HUES6 (cell line): ENCODE data around the gene DPT.

Experiments used
- H3K27ac ChIP-seq: 2 replicates; pipeline ENCODE4 v1.7.0; 2013; ENCODE audit warnings: low read depth, mild to moderate bottlenecking, low read length, inconsistent platforms
- H3K27me3 ChIP-seq: 2 replicates; pipeline ENCODE4 v1.6.1; 2013; ENCODE audit warnings: low read length; ENCODE audit not compliant: control insufficient read depth, insufficient read depth
- H3K36me3 ChIP-seq: 2 replicates; pipeline ENCODE4 v1.6.1; 2013; ENCODE audit warnings: low read length; ENCODE audit not compliant: control insufficient read depth, insufficient read depth
- H3K4me1 ChIP-seq: 2 replicates; pipeline ENCODE4 v1.6.1; 2013; ENCODE audit warnings: low read length; ENCODE audit not compliant: control insufficient read depth, insufficient read depth
- H3K4me3 ChIP-seq: 2 replicates; pipeline ENCODE4 v1.5.1; 2013; ENCODE audit warnings: low read depth, low read length
- H3K9ac ChIP-seq: one replicate; pipeline ENCODE4 v1.6.1; 2013; ENCODE audit warnings: mild to moderate bottlenecking, low read length
- H3K9me3 ChIP-seq: 2 replicates; pipeline ENCODE4 v1.6.1; 2013; ENCODE audit warnings: low read depth, low read length; ENCODE audit not compliant: control insufficient read depth, insufficient read depth

The DPT gene

GRCh38 chr1:168720839-168721238 is 8.2 kb downstream of the DPT start:
- H3K9ac ChIP-seq, result no peak overlapping the region
- H3K4me1 ChIP-seq, result no peaks in the 10 kb centered on the region
- H3K4me3 ChIP-seq, result no peak overlapping the region
- H3K9me3 ChIP-seq, result no peaks in the 10 kb centered on the region
- H3K27ac ChIP-seq, result no peak overlapping the region
- H3K27me3 ChIP-seq, result no peaks in the 10 kb centered on the region
- no peaks in the 10 kb centered on the region for H3K36me3 ChIP-seq

GRCh38 chr1:168719306-168720111 is 9.5 kb downstream of the DPT start:
- H3K27ac ChIP-seq, result no peak overlapping the region
- H3K27me3 ChIP-seq, result no peaks in the 10 kb centered on the region
- H3K9ac ChIP-seq, result no peak overlapping the region
- H3K36me3 ChIP-seq, result no peaks in the 10 kb centered on the region
- H3K4me1 ChIP-seq, result no peaks in the 10 kb centered on the region
- no peak overlapping the region for H3K4me3 ChIP-seq
- no peaks in the 10 kb centered on the region for H3K9me3 ChIP-seq

GRCh38 chr1:168717906-168718891 is 10.8 kb downstream of the DPT start:
- Histone ChIP-seq H3K9ac (no peak overlapping the region), H3K9me3 (no peaks in the 10 kb centered on the region), H3K4me3 (no peak overlapping the region), H3K27ac (no peak overlapping the region), H3K36me3 (no peaks in the 10 kb centered on the region), H3K4me1 (no peaks in the 10 kb centered on the region), H3K27me3 (no peaks in the 10 kb centered on the region)

DNA sequence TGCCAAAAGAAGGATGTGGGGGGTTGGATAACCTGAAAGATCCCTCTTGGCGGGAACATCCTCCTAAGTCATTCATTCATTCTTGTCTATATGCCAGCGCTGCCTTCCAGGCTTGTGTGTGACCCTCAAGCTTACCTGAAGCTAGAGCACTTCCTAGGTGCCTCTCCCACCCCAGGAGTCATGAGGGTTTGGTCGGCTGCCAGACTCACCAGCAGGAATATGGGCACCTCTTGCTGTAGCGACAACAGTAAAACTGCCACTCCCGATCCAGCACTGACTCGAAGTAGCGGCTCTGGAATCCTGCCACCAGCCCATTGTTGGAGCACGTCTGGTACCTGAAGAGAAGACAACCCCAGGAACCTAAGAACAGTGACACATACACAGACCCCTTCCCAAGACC is 15.0 kb downstream of the DPT start:
- H3K27me3 ChIP-seq, result no peaks in the 10 kb centered on the region
- H3K36me3 ChIP-seq, result no peaks in the 10 kb centered on the region
- no peak overlapping the region for H3K9ac ChIP-seq
- no peak overlapping the region for H3K27ac ChIP-seq
- no peaks in the 10 kb centered on the region; the same call in 1 of the 2 replicates for H3K4me1 ChIP-seq
- H3K9me3 ChIP-seq, result no peaks in the 10 kb centered on the region
- no peak overlapping the region for H3K4me3 ChIP-seq

- no peak overlapping the region for H3K9ac ChIP-seq
- H3K4me3 ChIP-seq, result no peak overlapping the region
- H3K27ac ChIP-seq, result no peak overlapping the region
- no peaks in the 10 kb centered on the region for H3K27me3 ChIP-seq
- no peaks in the 10 kb centered on the region for H3K9me3 ChIP-seq
- H3K36me3 ChIP-seq, result no peaks in the 10 kb centered on the region
- H3K4me1 ChIP-seq, result no peaks in the 10 kb centered on the region; the same call in 1 of the 2 replicates
Measured at GRCh38 chr1:168709405-168710363, 19.3 kb downstream of the DPT start.

- no peak overlapping the region for H3K27ac ChIP-seq
Measured at GRCh38 chr1:168708698-168709404, 20.2 kb downstream of the DPT start.

GRCh38 chr1:168706391-168706992 is 22.5 kb downstream of the DPT start:
- Histone ChIP-seq H3K4me1 (no peaks in the 10 kb centered on the region; the same call in 1 of the 2 replicates), H3K27ac (no peak overlapping the region), H3K4me3 (no peak overlapping the region), H3K9ac (no peak overlapping the region), H3K27me3 (no peaks in the 10 kb centered on the region), H3K9me3 (no peaks in the 10 kb centered on the region), H3K36me3 (no peaks in the 10 kb centered on the region)

More at GRCh38 chr1:168708698-168709404, 20.2 kb downstream of the DPT start:
- Histone ChIP-seq H3K9ac (no peak overlapping the region), H3K27me3 (no peaks in the 10 kb centered on the region), H3K9me3 (no peaks in the 10 kb centered on the region), H3K4me3 (no peak overlapping the region), H3K36me3 (no peaks in the 10 kb centered on the region), H3K4me1 (no peaks in the 10 kb centered on the region; the same call in 1 of the 2 replicates)

DNA sequence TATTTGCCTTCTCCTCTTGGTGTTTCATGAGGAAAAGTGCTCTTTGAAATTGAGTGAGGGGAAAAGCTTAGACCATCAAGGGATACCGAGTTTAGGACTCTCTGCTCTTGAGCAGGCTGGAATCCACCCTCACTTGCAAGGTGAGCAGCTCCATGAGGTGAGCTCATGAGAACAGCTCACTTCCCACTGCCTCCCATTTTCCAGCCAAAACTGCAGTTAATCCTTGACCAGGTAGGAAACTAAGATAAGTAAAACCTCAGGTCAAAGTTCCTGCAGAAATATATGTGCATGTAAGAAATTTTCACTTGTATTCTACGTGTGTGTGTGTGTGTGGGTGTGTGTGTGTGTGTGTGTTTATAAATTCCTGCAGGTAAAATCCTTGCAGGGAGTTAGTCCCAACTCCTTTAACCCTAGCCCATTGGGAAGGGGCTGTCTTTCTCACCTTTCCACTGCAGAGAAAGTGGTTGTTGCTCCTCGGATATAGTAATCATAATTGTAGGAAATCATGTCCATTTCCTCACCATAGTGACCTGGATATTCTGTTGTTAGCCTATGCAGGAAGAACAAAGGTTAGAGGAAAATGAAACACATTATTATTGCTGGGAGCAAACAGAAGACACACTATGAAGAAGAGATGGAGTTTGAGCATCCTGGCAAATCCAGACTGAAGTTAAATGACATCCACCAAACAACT is 28.3 kb downstream of the DPT start:
- no peak overlapping the region for H3K4me3 ChIP-seq
- no peaks in the 10 kb centered on the region for H3K36me3 ChIP-seq
- no peaks in the 10 kb centered on the region for H3K27me3 ChIP-seq
- H3K4me1 ChIP-seq, result no peaks in the 10 kb centered on the region; the same call in 1 of the 2 replicates
- H3K9ac ChIP-seq, result no peak overlapping the region
- H3K27ac ChIP-seq, result no peak overlapping the region
- no peaks in the 10 kb centered on the region for H3K9me3 ChIP-seq

DNA sequence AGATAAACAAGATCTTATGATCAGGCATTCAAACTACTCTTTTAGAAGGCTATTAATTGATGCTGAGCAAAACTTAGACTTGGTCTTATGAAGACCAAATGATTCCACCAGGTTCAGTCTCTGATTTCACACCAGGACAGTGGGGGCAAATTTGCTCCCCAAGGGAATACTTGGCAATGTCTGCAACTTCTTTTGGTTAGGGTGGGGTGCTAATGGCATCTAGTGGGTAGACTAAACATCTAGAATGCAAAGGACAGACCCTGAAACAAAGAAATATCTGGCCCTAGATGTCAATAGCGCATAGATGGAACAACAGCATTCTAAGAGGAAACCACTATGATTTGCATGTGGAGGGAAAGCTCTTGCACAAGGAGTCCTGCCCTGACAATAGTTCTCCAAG is 30.6 kb downstream of the DPT start:
- H3K4me3 ChIP-seq, result no peak overlapping the region
- no peak overlapping the region for H3K27ac ChIP-seq
- H3K9me3 ChIP-seq, result no peaks in the 10 kb centered on the region
- no peaks in the 10 kb centered on the region for H3K27me3 ChIP-seq
- no peaks in the 10 kb centered on the region for H3K36me3 ChIP-seq
- H3K9ac ChIP-seq, result no peak overlapping the region
- H3K4me1 ChIP-seq, result no peaks in the 10 kb centered on the region; the same call in 1 of the 2 replicates
